Stimulated activated CD4-positive, alpha-beta T cell treated with anti-CD3 and anti-CD28 coated beads, Interleukin-4, amount 100 ng/mL, for 48 hours (primary cell): ENCODE data around the gene TMEM271.
"Not testable (repeated sequence)": the region's sequence is repeated elsewhere in the genome, so short reads cannot be mapped to it uniquely, and the experiment has no call there.

ENCODE experiments used
- DNase-seq, 2 donors: peaks; one replicate each; pipeline ENCODE4 v3.0.0-alpha.2; 2020; ENCODE audit warnings: low read depth in 2 of 2

TMEM271 gene

GRCh38 chr4:609400-610050 lies 33.4 kb upstream of the TMEM271 start:
- no peak for DNase-seq

- no peak for DNase-seq
These were observed 32.1 kb upstream of the TMEM271 start for GRCh38 chr4:608236-608635.

GRCh38 chr4:605702-606425 lies 29.8 kb upstream of the TMEM271 start:
- no peak for DNase-seq

- DNase-seq = no peak
These were observed 28.0 kb upstream of the TMEM271 start for GRCh38 chr4:604131-604530.

GRCh38 chr4:602559-602942 lies 26.5 kb upstream of the TMEM271 start:
- DNase-seq = peak; percentile 48 to 84

GRCh38 chr4:601612-602558 lies 25.8 kb upstream of the TMEM271 start:
- DNase-seq = no peak

- DNase-seq = peak; percentile 45 to 49
These were observed 24.9 kb upstream of the TMEM271 start for GRCh38 chr4:600850-601515.

- DNase-seq = no peak
These were observed 24.1 kb upstream of the TMEM271 start for GRCh38 chr4:600166-600565.

GRCh38 chr4:598925-599324 lies 22.8 kb upstream of the TMEM271 start:
- no peak for DNase-seq

- no peak for DNase-seq
These were observed 16.9 kb upstream of the TMEM271 start for GRCh38 chr4:592825-593520.

- DNase-seq = not testable (repeated sequence)
These were observed 16.1 kb upstream of the TMEM271 start for GRCh38 chr4:592178-592577.

GRCh38 chr4:590313-590841 lies 14.3 kb upstream of the TMEM271 start:
- DNase-seq = no peak

- DNase-seq = no peak
These were observed 13.3 kb upstream of the TMEM271 start for GRCh38 chr4:589219-589963.

- DNase-seq = no peak
These were observed 12.3 kb upstream of the TMEM271 start for GRCh38 chr4:588351-588849.

- no peak for DNase-seq
These were observed 11.7 kb upstream of the TMEM271 start for GRCh38 chr4:587671-588350.

- DNase-seq = no peak
These were observed 7.7 kb upstream of the TMEM271 start for GRCh38 chr4:583820-584219.

GRCh38 chr4:581753-582361 lies 5.8 kb upstream of the TMEM271 start:
- DNase-seq = no peak

- DNase-seq = no peak
These were observed 5.1 kb upstream of the TMEM271 start for GRCh38 chr4:581181-581580.

- DNase-seq = no peak
These were observed 3.6 kb upstream of the TMEM271 start for GRCh38 chr4:579543-580175.
